BLaER1 treated with 17β-estradiol and CSF1 and Interleukin-3, amounts not matched to agents 10 nM and 100 nM (cell line): Measurements from ENCODE around the gene ATP5PB.
A peak's percentile ranks its signal among the peaks of the same experiment; 100 is the strongest.

Experiments used
- H3K27ac ChIP-seq, 11 experiments: shearing (Covaris generic); formaldehyde crosslinking; 2 replicates each; pipeline ENCODE4 v1.8.1; 2022
- H3K27me3 ChIP-seq, 11 experiments: shearing (Covaris generic); formaldehyde crosslinking; 2 replicates each; pipeline ENCODE4 v1.8.1; 2022
- H3K36me3 ChIP-seq, 11 experiments: shearing (Covaris generic); formaldehyde crosslinking; 2 replicates each; pipeline ENCODE4 v1.8.1; 2022
- H3K4me1 ChIP-seq, 10 experiments: shearing (Covaris generic); formaldehyde crosslinking; 2 replicates each; pipeline ENCODE4 v1.8.1; 2022
- H3K4me2 ChIP-seq, 11 experiments: shearing (Covaris generic); formaldehyde crosslinking; 2 replicates each; pipeline ENCODE4 v1.8.1; 2022
- H3K4me3 ChIP-seq, 10 experiments: shearing (Covaris generic); formaldehyde crosslinking; 2 replicates each; pipeline ENCODE4 v1.8.1; 2022
- H3K9ac ChIP-seq, 11 experiments: shearing (Covaris generic); formaldehyde crosslinking; 2 replicates each; pipeline ENCODE4 v1.8.1; 2022
- H3K9me3 ChIP-seq, 11 experiments: shearing (Covaris generic); formaldehyde crosslinking; replicated peaks in 1 of 11; 2 replicates each; pipeline ENCODE4 v1.8.1; 2022
- H4K20me1 ChIP-seq, 11 experiments: shearing (Covaris generic); formaldehyde crosslinking; 2 replicates each; pipeline ENCODE4 v1.8.1; 2022
- Cebpa-rat ChIP-seq, 11 experiments: shearing (Covaris generic); IDR thresholded peaks; 2 replicates each; pipeline ENCODE4 v1.8.1; 2022

ATP5PB gene

GRCh38 chr1:111475701-111476100 is 26.4 kb downstream of the ATP5PB start:
- Histone ChIP-seq H3K27me3 (no peaks in the 10 kb centered on the region), H3K4me3 (peak overlapping the region in 4 of 10 experiments; percentile 18 to 58 (median 48); a peak in 5 of 20 replicates), H4K20me1 (no peaks in the 10 kb centered on the region), H3K9ac (peak overlapping the region in 7 of 11 experiments; percentile 10 to 70 (median 49); a peak in 3 of 22 replicates), H3K9me3 (no peaks in the 10 kb centered on the region), H3K4me1 (peaks cover 59 to 95% (median 82%) of the 10 kb centered on the region in 10 experiments), H3K36me3 (peaks cover 0 to 12% (median 8%) of the 10 kb centered on the region in 11 experiments; a peak in 11 of 22 replicates), H3K4me2 (peak overlapping the region; percentile 78 to 90 (median 84)), H3K27ac (peak overlapping the region in 10 of 11 experiments; percentile 71 to 86 (median 78); a peak in 16 of 22 replicates)
- TF ChIP-seq Cebpa-rat (IDR thresholded peaks at IDR 0.05) = no peak

- Histone ChIP-seq H3K4me2 (peak overlapping the region; percentile 78 to 90 (median 84)), H3K9ac (peak overlapping the region in 10 of 11 experiments; percentile 10 to 70 (median 60); a peak in 15 of 22 replicates), H3K27me3 (no peaks in the 10 kb centered on the region), H3K4me1 (peaks cover 54 to 97% (median 83%) of the 10 kb centered on the region in 10 experiments), H4K20me1 (no peaks in the 10 kb centered on the region), H3K4me3 (peak overlapping the region in 6 of 10 experiments; percentile 1 to 43 (median 14); a peak in 5 of 20 replicates), H3K36me3 (peaks cover 0 to 12% (median 8%) of the 10 kb centered on the region in 11 experiments; a peak in 11 of 22 replicates), H3K9me3 (no peaks in the 10 kb centered on the region), H3K27ac (peak overlapping the region; percentile 33 to 86 (median 77); a peak in 21 of 22 replicates)
- no peak for TF ChIP-seq Cebpa-rat (IDR thresholded peaks at IDR 0.05)
These were observed 26.9 kb downstream of the ATP5PB start for GRCh38 chr1:111476214-111476613.

- Histone ChIP-seq H3K9ac (peak overlapping the region in 9 of 11 experiments; percentile 46 to 70 (median 64); a peak in 19 of 22 replicates), H3K36me3 (peaks cover 0 to 12% (median 8%) of the 10 kb centered on the region in 11 experiments; a peak in 11 of 22 replicates), H3K27me3 (no peaks in the 10 kb centered on the region), H3K9me3 (no peaks in the 10 kb centered on the region), H3K27ac (peak overlapping the region; percentile 33 to 86 (median 77); a peak in 21 of 22 replicates), H3K4me1 (peaks cover 50 to 97% (median 82%) of the 10 kb centered on the region in 10 experiments), H3K4me2 (peak overlapping the region; percentile 78 to 90 (median 84)), H4K20me1 (no peaks in the 10 kb centered on the region), H3K4me3 (peak overlapping the region in 9 of 10 experiments; percentile 1 to 31 (median 17); a peak in 8 of 20 replicates)
- TF ChIP-seq Cebpa-rat (IDR thresholded peaks at IDR 0.05) = no peak
These were observed 27.6 kb downstream of the ATP5PB start for GRCh38 chr1:111476761-111477309.

- H3K9ac ChIP-seq = no peak overlapping the region
- no peak for TF ChIP-seq Cebpa-rat (IDR thresholded peaks at IDR 0.05)
- no peak overlapping the region for H3K4me3 ChIP-seq
- peaks cover 0 to 12% (median 7%) of the 10 kb centered on the region in 11 experiments; a peak in 10 of 22 replicates for H3K36me3 ChIP-seq
- no peaks in the 10 kb centered on the region for H3K9me3 ChIP-seq
- peaks cover 28 to 97% (median 51%) of the 10 kb centered on the region in 10 experiments for H3K4me1 ChIP-seq
- peak overlapping the region in 6 of 11 experiments; percentile 10 to 44 (median 28); a peak in 8 of 22 replicates for H3K27ac ChIP-seq
- no peaks in the 10 kb centered on the region for H3K27me3 ChIP-seq
- H3K4me2 ChIP-seq = peak overlapping the region in 7 of 11 experiments; percentile 18 to 82 (median 62); a peak in 14 of 22 replicates
- H4K20me1 ChIP-seq = no peaks in the 10 kb centered on the region
These were observed 31.4 kb downstream of the ATP5PB start for GRCh38 chr1:111480674-111481073.

GRCh38 chr1:111481387-111482221 is 32.3 kb downstream of the ATP5PB start:
- H3K9ac ChIP-seq = no peak overlapping the region; a peak in 1 of 22 replicates
- no peaks in the 10 kb centered on the region for H3K9me3 ChIP-seq
- H3K4me1 ChIP-seq = peaks cover 19 to 97% (median 42%) of the 10 kb centered on the region in 10 experiments
- no peaks in the 10 kb centered on the region for H4K20me1 ChIP-seq
- H3K4me3 ChIP-seq = no peak overlapping the region
- no peak for TF ChIP-seq Cebpa-rat (IDR thresholded peaks at IDR 0.05)
- H3K27me3 ChIP-seq = no peaks in the 10 kb centered on the region
- H3K36me3 ChIP-seq = peaks cover 0 to 12% (median 7%) of the 10 kb centered on the region in 11 experiments; a peak in 10 of 22 replicates
- H3K27ac ChIP-seq = peak overlapping the region in 4 of 11 experiments; percentile 10 to 31 (median 24); a peak in 2 of 22 replicates
- H3K4me2 ChIP-seq = peak overlapping the region in 5 of 11 experiments; percentile 41 to 82 (median 74); a peak in 8 of 22 replicates

GRCh38 chr1:111483166-111483565 is 33.9 kb downstream of the ATP5PB start:
- Histone ChIP-seq H3K4me1 (peaks cover 3 to 97% (median 36%) of the 10 kb centered on the region in 10 experiments), H3K36me3 (peaks cover 0 to 7% (median 3%) of the 10 kb centered on the region in 11 experiments; a peak in 10 of 22 replicates), H3K4me3 (no peak overlapping the region), H4K20me1 (no peaks in the 10 kb centered on the region), H3K4me2 (peak overlapping the region in 3 of 11 experiments; percentile 44 to 80 (median 46); a peak in 5 of 22 replicates), H3K9me3 (no peaks in the 10 kb centered on the region), H3K9ac (no peak overlapping the region), H3K27ac (no peak overlapping the region; a peak in 1 of 22 replicates), H3K27me3 (no peaks in the 10 kb centered on the region)
- TF ChIP-seq Cebpa-rat (IDR thresholded peaks at IDR 0.05) = no peak

GRCh38 chr1:111483876-111484275 is 34.6 kb downstream of the ATP5PB start:
- H3K9ac ChIP-seq = no peak overlapping the region
- peak overlapping the region in 4 of 11 experiments; percentile 11 to 80 (median 45); a peak in 6 of 22 replicates for H3K4me2 ChIP-seq

GRCh38 chr1:111484391-111485026 is 35.2 kb downstream of the ATP5PB start:
- H3K27me3 ChIP-seq = no peaks in the 10 kb centered on the region
- no peak for TF ChIP-seq Cebpa-rat (IDR thresholded peaks at IDR 0.05)
- H3K4me3 ChIP-seq = no peak overlapping the region
- peak overlapping the region in 4 of 11 experiments; percentile 11 to 80 (median 45); a peak in 6 of 22 replicates for H3K4me2 ChIP-seq
- no peak overlapping the region for H3K27ac ChIP-seq
- H4K20me1 ChIP-seq = no peaks in the 10 kb centered on the region
- H3K9me3 ChIP-seq = no peaks in the 10 kb centered on the region
- H3K36me3 ChIP-seq = no peaks in the 10 kb centered on the region
- no peak overlapping the region for H3K9ac ChIP-seq
- H3K4me1 ChIP-seq = peaks cover 0 to 100% (median 42%) of the 10 kb centered on the region in 10 experiments; a peak in 16 of 20 replicates

More at GRCh38 chr1:111483876-111484275, 34.6 kb downstream of the ATP5PB start:
- peaks cover 0 to 97% (median 37%) of the 10 kb centered on the region in 10 experiments; a peak in 16 of 20 replicates for H3K4me1 ChIP-seq
- no peak overlapping the region for H3K4me3 ChIP-seq
- peak overlapping the region in 1 of 11 experiments; percentile 9; a peak in 1 of 22 replicates for H3K27ac ChIP-seq
- H3K36me3 ChIP-seq = 0 out of 22 replicates have a peak, but pooled peaks cover 0 to under 1% (median 0%) of the 10 kb centered on the region in 11 experiments
- H3K27me3 ChIP-seq = no peaks in the 10 kb centered on the region
- H4K20me1 ChIP-seq = no peaks in the 10 kb centered on the region
- TF ChIP-seq Cebpa-rat (IDR thresholded peaks at IDR 0.05) = no peak
- no peaks in the 10 kb centered on the region for H3K9me3 ChIP-seq
